ENCODE data around the gene GPR4. TPM values are rescaled to one million over a fixed set of nuclear protein-coding genes. Genes with fewer than 3 reads are reported as not detected.

Gene GPR4
- total and polyA plus RNA-seq, 2 of the 4 experiments (the other 2 are of a cell fraction), result 0.02 TPM; not detected in 1

DNA sequence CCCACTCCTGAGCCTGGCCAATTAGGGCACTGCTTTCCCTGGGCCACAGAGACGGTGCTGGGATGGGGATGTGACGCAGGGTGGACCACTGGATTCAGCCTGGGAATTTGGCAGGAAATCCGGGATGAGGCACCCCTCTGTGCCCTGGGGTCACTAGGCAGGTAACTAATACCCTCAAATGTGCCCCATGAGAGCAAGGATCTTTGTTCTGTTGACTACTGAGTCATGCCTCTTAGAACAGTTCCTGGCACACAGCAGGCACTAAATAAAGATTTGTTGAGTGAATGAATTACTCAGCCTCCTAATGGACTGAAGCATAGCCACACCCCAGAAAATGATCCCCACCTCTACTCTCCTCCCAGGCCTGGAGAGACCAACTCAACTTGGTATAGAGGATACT lies 33.3 kb downstream of the GPR4 start:
- Histone ChIP-seq H2BK15ac (ENCODE audit: low read depth, low read length) (no peak overlapping the region), H2AK9ac (replicated peaks; ENCODE audit: low read depth, low read length, poor library complexity) (no peak overlapping the region), H3K9me3 (ENCODE audit: control insufficient read depth, insufficient read depth, low read length) (no peaks in the 10 kb centered on the region), H3K18ac (ENCODE audit: low read depth, low read length) (peak overlapping the region; percentile 12; the same call in 1 of the 2 replicates), H3K27ac (ENCODE audit: insufficient read depth, low read length) (no peak overlapping the region), H4K8ac (ENCODE audit: low read depth in 2 of 2, low read length in 2 of 2) (no peak overlapping the region), H3K4me2 (ENCODE audit: low read depth, low read length) (peak overlapping the region; percentile 7; the same call in 1 of the 2 replicates), H2BK120ac (ENCODE audit: low read depth, low read length) (no peak overlapping the region), H3K79me1 (ENCODE audit: low read depth in 1 of 2, low read length in 2 of 2) (peaks cover 24 to 52% of the 10 kb centered on the region in 2 experiments), H3K4ac (ENCODE audit: low read depth, low read length) (peak overlapping the region; percentile 31; the same call in 1 of the 2 replicates), H3K9ac (ENCODE audit: low read depth, low read length) (no peak overlapping the region), H3K4me3 (ENCODE audit: insufficient read depth, low read depth, low read length) (no peak overlapping the region), H2AFZ (replicated peaks; ENCODE audit: low read length, poor library complexity) (peak overlapping the region; percentile 3), H3K36me3 (ENCODE audit: control insufficient read depth, insufficient read depth, low read length) (no peaks in the 10 kb centered on the region), H3K4me1 (ENCODE audit: control insufficient read depth, insufficient read depth, low read length) (peaks cover 6% of the 10 kb centered on the region; the same call in 1 of the 2 replicates), H3K27me3 (ENCODE audit: control insufficient read depth, insufficient read depth, low read length) (no peaks in the 10 kb centered on the region), H3K23ac (ENCODE audit: low read depth, low read length) (no peak overlapping the region), H4K20me1 (ENCODE audit: insufficient read depth, low read length) (no peaks in the 10 kb centered on the region), H3K14ac (replicated peaks; ENCODE audit: low read depth, low read length) (no peak overlapping the region), H2BK20ac (ENCODE audit: low read depth, low read length) (no peak overlapping the region), H3K9me1 (ENCODE audit: insufficient read depth, low read length) (peaks cover 9% of the 10 kb centered on the region; the same call in 1 of the 2 replicates), H3K56ac (ENCODE audit: extremely low read depth, insufficient read depth, low read length) (no peak overlapping the region), H2BK5ac (ENCODE audit: low read depth, low read length, poor library complexity, severe bottlenecking) (peak overlapping the region; percentile 86), H4K91ac (ENCODE audit: insufficient read depth, low read depth, low read length) (no peak overlapping the region), H4K5ac (ENCODE audit: low read depth, low read length) (no peak overlapping the region; the same call in 1 of the 2 replicates), H2AK5ac (ENCODE audit: low read depth, low read length) (peak overlapping the region; percentile 23; the same call in 1 of the 2 replicates)
- intact Hi-C loops (cut with micrococcal nuclease) (no loop called here), dilution Hi-C loops (cut with HindIII; ENCODE audit: low sequenced_read_pairs, unreplicated experiment) (no loop called here), in situ Hi-C loops (cut with MboI; ENCODE audit: low sequenced_read_pairs) (no loop called here)
- peak; percentile 72 for ATAC-seq (ENCODE audit: low read depth)
- DNase-seq, result peak; percentile 67
- no peak for TF ChIP-seq SMC3 (IDR thresholded peaks at IDR 0.05; ENCODE audit: low read depth, low read length)
- no peak for TF ChIP-seq CTCF (conservative IDR thresholded peaks at IDR 0.05; ENCODE audit: low read depth, low read length)
- TF ChIP-seq NFE2L2 (IDR thresholded peaks at IDR 0.05; ENCODE audit: low read depth, low read length), result no peak
- no peak for TF ChIP-seq FOS (IDR thresholded peaks at IDR 0.05; ENCODE audit: low read depth, low read length)
- no peak for TF ChIP-seq POLR2A (IDR thresholded peaks at IDR 0.05; ENCODE audit: low read depth, low read length)
- TF ChIP-seq USF2 (IDR thresholded peaks at IDR 0.05; ENCODE audit: low read depth, low read length), result no peak
- no peak for TF ChIP-seq BHLHE40 (IDR thresholded peaks at IDR 0.05; ENCODE audit: low read depth, low read length)
- TF ChIP-seq RAD21 (IDR thresholded peaks at IDR 0.05; ENCODE audit: low read length), result no peak
- ChIA-PET CTCF (no interaction called here), POLR2A (ENCODE audit: unreplicated experiment) (no interaction called here)
- WGBS, 2 experiments (ENCODE audit: extremely low coverage in 2 of 2, insufficient read length in 1 of 2), result no CpG with 5 or more reads among the region's 3 CpGs
- BruUV-seq (replicated peaks), result no TSS peak
